ENCODE measurements around the gene ENHO.

DNA sequence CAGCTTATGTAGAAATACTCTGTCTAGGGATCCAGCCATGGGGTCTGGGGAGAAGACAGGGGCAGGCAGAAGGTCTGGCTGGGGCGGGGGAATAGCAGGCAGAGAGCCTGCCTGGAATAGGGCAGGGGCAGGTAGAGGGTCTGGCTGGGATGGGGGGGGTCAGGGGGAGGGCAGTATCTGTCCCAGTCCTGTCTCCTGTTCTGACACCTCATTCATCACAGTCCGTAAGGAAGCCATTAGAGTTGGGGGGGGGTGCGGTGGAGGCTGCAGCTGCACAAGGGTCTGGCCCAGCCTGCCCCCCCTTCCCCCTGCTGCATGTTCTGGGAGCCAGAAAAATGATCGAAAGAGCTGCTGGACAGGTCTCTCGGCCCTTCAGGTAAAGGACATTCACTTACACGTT is 34.2 kb upstream of the ENHO start:
- TF ChIP-seq, protein P1, sequence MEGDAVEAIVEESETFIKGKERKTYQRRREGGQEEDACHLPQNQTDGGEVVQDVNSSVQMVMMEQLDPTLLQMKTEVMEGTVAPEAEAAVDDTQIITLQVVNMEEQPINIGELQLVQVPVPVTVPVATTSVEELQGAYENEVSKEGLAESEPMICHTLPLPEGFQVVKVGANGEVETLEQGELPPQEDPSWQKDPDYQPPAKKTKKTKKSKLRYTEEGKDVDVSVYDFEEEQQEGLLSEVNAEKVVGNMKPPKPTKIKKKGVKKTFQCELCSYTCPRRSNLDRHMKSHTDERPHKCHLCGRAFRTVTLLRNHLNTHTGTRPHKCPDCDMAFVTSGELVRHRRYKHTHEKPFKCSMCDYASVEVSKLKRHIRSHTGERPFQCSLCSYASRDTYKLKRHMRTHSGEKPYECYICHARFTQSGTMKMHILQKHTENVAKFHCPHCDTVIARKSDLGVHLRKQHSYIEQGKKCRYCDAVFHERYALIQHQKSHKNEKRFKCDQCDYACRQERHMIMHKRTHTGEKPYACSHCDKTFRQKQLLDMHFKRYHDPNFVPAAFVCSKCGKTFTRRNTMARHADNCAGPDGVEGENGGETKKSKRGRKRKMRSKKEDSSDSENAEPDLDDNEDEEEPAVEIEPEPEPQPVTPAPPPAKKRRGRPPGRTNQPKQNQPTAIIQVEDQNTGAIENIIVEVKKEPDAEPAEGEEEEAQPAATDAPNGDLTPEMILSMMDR (conservative IDR thresholded peaks at IDR 0.05 in 1 of 2, IDR thresholded peaks at IDR 0.05 in 1 of 2; ENCODE audit: extremely low read depth in 1 of 2, insufficient read depth in 1 of 2, low read depth in 1 of 2, low read length in 2 of 2): no peak
- no peak for TF ChIP-seq EZH2 (IDR thresholded peaks at IDR 0.05; ENCODE audit: borderline replicate concordance, low read length)

All from mammary epithelial cell (primary cell).